Heart left ventricle (tissue), 16 donors: ENCODE measurements around the gene NARF. TPM values are rescaled to one million over a fixed set of nuclear protein-coding genes. Genes with fewer than 3 reads are reported as not detected.

ENCODE experiments used
- ATAC-seq, 4 donors: fragments of 200-7000 bp; cut with Tn5 transposase; one replicate each; pipeline ENCODE4 v1.9.1; 2020 to 2022; ENCODE audit warnings: moderate library complexity in 4 of 4, mild to moderate bottlenecking in 3 of 4, moderate number of reproducible peaks in 1 of 4
- DNase-seq, 5 donors: peaks; one replicate each; pipeline ENCODE4 v3.0.0-alpha.2; 2020
- H3K27ac ChIP-seq, 12 donors: fragments of 200-600 bp; sonication (generic) in 4 of 12; one replicate each; pipeline versions ENCODE4 v1.5.0 to v1.8.0; 2016 to 2022; ENCODE audit warnings: mild to moderate bottlenecking in 2 of 12
- H3K27me3 ChIP-seq, 9 donors: fragments of 200-600 bp; sonication (generic) in 2 of 9; one replicate each; pipeline versions ENCODE4 v1.5.1 to v1.8.0; 2016 to 2022; ENCODE audit warnings: mild to moderate bottlenecking in 3 of 9
- H3K36me3 ChIP-seq, 9 donors: fragments of 200-600 bp; sonication (generic) in 2 of 9; one replicate each; pipeline versions ENCODE4 v1.5.0 to v1.8.0; 2018 to 2022; ENCODE audit warnings: mild to moderate bottlenecking in 2 of 9
- H3K4me1 ChIP-seq, 12 donors: fragments of 200-600 bp; sonication (generic) in 4 of 12; one replicate each; pipeline versions ENCODE4 v1.5.0 to v1.8.0; 2016 to 2022; ENCODE audit warnings: mild to moderate bottlenecking in 3 of 12
- H3K4me3 ChIP-seq, 12 donors: fragments of 200-600 bp; sonication (generic) in 4 of 12; one replicate each; pipeline versions ENCODE4 v1.5.0 to v1.8.0; 2017 to 2022; ENCODE audit warnings: mild to moderate bottlenecking in 9 of 12, moderate library complexity in 4 of 12
- H3K9me3 ChIP-seq, 12 donors: fragments of 200-600 bp; sonication (generic) in 4 of 12; one replicate each; pipeline versions ENCODE4 v1.5.0 to v1.8.0; 2016 to 2022; ENCODE audit warnings: mild to moderate bottlenecking in 1 of 12
- POLR2A ChIP-seq, 2 donors: fragments of 450-650 bp; IDR thresholded peaks; one replicate each; pipeline ENCODE4 v1.6.1; 2017; ENCODE audit warnings: antibody characterized with exemption in 2 of 2, mild to moderate bottlenecking in 2 of 2, moderate library complexity in 2 of 2
- WGBS, 4 donors: extraction: QIAGEN DNeasy Blood & Tissue Kit in 2 of 4; methylation state at CpG; one replicate each; pipeline versions ENCODE4 v1.1.5 to v1.1.7; 2013 to 2018; 5-methylcytosine and 5-hydroxymethylcytosine counted together
- intact Hi-C, 10 donors: fragments of 100-400 bp; cut with DNase I; formaldehyde crosslinking; loops; one replicate each; pipeline versions ENCODE4 v1.11.1 to v1.14.2; 2022
- polyA plus RNA-seq, 2 donors: library from polyadenylated mRNA; stranded (reverse); fragments of 200-250 nt; gene quantifications; one replicate each; pipeline ENCODE4 v1.2.3, GENCODE V29; 2013
- total RNA-seq, 9 donors: library from RNA; depleted of rRNA in 2 of 9; stranded (reverse); fragments of >200 nt in 2 of 9; fragmentation: NEBNext Ultra II Directional in 3 of 9; extraction: Animal tissue kit (Norgen Biotek cat#: 25700) in 3 of 9; gene quantifications; one replicate each; pipeline versions ENCODE4 v1.1.0 to v1.2.4, GENCODE V29; 2016 to 2023
- TF ChIP-seq, protein P1 (sequence below), 12 donors: fragments of 200-600 bp; sonication (generic) in 4 of 12; IDR thresholded peaks; one replicate each; pipeline versions ENCODE4 v1.5.0 to v1.8.0; 2018 to 2022; ENCODE audit warnings: antibody characterized with exemption in 12 of 12, mild to moderate bottlenecking in 5 of 12
- donor health status: ischemic (EF 13 %, LVEDD 7.1; RV severe dilation, severe dysfunction).
- donor health status: healthy with polysubstance abuse.
- donor health status: DM: no; HTN: yes; CAD: no.
- donor health status: DM: no; HTN: no; CAD: no.
- donor health status: ischemic (EF 25% LVEDD 6.9; RV normal size, moderate dysfunction).
- donor health status: ischemic (EF 25% LVEDD 5.7; RV mildly dilated, moderate dysfunction).
- donor health status: healthy.
- donor health status: DM: yes; HTN: yes; CAD: no.
- donor health status: ischemic (EF 35%, LVEDD 5.7; RV mildly dilated, moderate dysfunction).
- donor health status: nonischemic (EF 11% LVEDD 7.7; RV severe dilation, severe dysfunction).
- donor health status: DM: yes; HTN: yes; CAD: no.
- donor health status: PGD.
- donor health status: ischemic (EF 29% LVEDD 5.4; RV normal size, mild dysfunction).
- donor health status: nonischemic (EF 23%, LVEDD 6.1; RV moderate dilation, normal function).

NARF gene
- total and polyA plus RNA-seq, 11 donors, result 48.6 to 111 (median 63.0) TPM

DNA sequence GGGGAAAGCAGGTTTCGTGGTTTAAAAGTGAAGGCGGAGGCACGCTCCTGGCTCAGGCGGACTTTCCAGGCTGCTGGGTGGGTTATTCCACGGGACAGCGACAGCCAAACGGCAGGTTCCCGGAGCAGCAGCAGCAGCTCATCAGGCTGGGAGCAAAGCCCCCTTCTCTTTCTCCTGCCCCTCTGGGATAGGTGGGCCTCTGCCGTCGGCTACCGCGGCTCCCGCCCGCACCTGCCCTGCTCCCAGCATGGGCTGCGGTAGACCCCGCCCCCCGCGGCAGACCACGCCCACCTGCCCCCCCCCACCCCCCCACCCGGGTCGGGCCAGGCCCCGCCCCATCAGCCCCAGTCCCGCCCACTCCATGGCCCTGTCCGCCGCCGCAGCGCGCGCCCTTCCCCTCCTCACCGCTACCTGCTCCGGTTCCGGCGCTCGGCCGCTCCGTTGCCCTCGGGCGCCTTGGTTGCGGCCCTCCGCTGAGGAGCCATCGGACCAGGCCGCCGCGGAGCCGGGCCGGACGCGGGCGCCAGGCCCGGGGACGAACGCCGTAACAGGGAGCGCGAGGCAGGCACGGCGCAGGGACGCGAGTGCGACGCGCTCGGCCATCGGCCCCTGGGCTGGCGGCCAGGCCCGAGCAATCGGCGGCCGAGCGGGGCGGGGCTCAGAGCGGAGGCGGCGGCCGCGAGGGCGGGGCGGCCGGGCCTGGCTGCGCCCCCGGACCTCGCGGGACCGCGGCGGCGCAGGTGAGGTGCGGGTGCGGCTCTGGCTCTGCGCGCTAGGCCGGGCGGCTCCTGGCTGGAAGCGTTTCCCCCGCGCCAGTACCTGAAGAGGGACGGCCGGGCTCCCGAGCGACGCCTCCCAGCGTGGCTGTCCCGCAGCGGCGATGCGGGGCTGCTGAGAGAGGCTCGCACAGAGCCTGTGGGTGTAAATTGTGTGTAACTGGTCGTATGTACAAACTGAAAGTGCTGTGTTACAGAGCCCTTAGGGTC, 40.2 kb upstream of the NARF start, which contains the start of the genes HEXD and OGFOD3:
Gene HEXD (plus strand): TSS at position 347 of the 986 bp plus-strand sequence. CDS start 1,453 bp downstream, outside the sequence.
Gene OGFOD3 (minus strand): TSS at position 586 of the 986 bp plus-strand sequence. CDS start 101 bp downstream, at position 485.
- ATAC-seq (peak; percentile 69 to 97 (median 90)), DNase-seq (peak; percentile 80 to 91 (median 88))
- peak within 1 kb of the TSS; percentile 65 to 98 (median 82) for H3K4me3 ChIP-seq
- peaks cover 0 to 11% (median 0%) of the 10 kb centered on the region in 12 donors for H3K9me3 ChIP-seq
- WGBS, 4 donors, result 1 to 6% (median 1%) methylated on average over 7 to 108 of the region's 108 CpGs
- peaks cover 0 to 21% (median 3%) of the 10 kb centered on the region in 9 donors for H3K36me3 ChIP-seq
- H3K27me3 ChIP-seq, result no peaks in the 10 kb centered on the region
- H3K4me1 ChIP-seq, result peaks cover 3 to 28% (median 19%) of the 10 kb centered on the region in 12 donors
- peak in 1 of 2 donors; percentile 66 for TF ChIP-seq POLR2A (IDR thresholded peaks at IDR 0.05)
- TF ChIP-seq, protein P1, sequence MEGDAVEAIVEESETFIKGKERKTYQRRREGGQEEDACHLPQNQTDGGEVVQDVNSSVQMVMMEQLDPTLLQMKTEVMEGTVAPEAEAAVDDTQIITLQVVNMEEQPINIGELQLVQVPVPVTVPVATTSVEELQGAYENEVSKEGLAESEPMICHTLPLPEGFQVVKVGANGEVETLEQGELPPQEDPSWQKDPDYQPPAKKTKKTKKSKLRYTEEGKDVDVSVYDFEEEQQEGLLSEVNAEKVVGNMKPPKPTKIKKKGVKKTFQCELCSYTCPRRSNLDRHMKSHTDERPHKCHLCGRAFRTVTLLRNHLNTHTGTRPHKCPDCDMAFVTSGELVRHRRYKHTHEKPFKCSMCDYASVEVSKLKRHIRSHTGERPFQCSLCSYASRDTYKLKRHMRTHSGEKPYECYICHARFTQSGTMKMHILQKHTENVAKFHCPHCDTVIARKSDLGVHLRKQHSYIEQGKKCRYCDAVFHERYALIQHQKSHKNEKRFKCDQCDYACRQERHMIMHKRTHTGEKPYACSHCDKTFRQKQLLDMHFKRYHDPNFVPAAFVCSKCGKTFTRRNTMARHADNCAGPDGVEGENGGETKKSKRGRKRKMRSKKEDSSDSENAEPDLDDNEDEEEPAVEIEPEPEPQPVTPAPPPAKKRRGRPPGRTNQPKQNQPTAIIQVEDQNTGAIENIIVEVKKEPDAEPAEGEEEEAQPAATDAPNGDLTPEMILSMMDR (IDR thresholded peaks at IDR 0.05), result peak in 1 of 12 donors; percentile 7
- intact Hi-C loops, result loop anchor here in 4 of 10 donors (2.0 to 5.0 kb wide), 5 partner anchors 31 to 134 kb away; partner anchors contain the start of gene CYBC1 (in 2 of the 4)
- H3K27ac ChIP-seq, result peak within 1 kb of the TSS; percentile 82 to 96 (median 92)

DNA sequence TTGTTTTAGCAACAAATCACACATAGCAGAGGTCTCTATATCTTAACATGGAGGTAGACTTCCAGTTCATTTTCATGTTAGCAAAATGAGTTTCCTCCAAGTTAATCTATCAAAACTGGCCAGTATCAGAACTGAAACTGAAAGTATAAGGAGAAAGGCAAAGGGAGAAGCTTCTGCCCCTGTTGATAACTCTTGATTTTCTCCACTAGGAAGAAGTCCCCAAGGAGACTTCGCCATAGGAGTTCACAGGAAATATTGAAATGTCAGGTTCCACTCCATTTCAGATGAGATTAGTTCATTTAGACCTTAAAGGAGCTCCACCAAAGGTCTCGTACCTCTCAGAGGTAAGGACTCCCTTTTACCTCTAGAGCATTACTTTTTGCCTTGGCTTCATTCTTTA, 39.0 kb upstream of the NARF start:
- Histone ChIP-seq H3K4me3 (peak overlapping the region in 5 of 12 donors; percentile 65 to 94 (median 84)), H3K9me3 (peaks cover 0 to 12% (median 0%) of the 10 kb centered on the region in 12 donors), H3K27ac (peak overlapping the region in 1 of 12 donors; percentile 92), H3K27me3 (no peaks in the 10 kb centered on the region), H3K4me1 (peaks cover 3 to 28% (median 17%) of the 10 kb centered on the region in 12 donors), H3K36me3 (peaks cover 0 to 21% (median 3%) of the 10 kb centered on the region in 9 donors)
- DNase-seq (no peak), ATAC-seq (no peak)
- intact Hi-C loops, result loop anchor here in 4 of 10 donors (2.0 to 5.0 kb wide), 5 partner anchors 29 to 133 kb away; partner anchors contain the start of gene CYBC1 (in 2 of the 4)
- 73 to 83% (median 80%) methylated on average over 2 of the region's 2 CpGs for WGBS, 4 donors
- no peak for TF ChIP-seq POLR2A (IDR thresholded peaks at IDR 0.05)
- TF ChIP-seq, protein P1 (IDR thresholded peaks at IDR 0.05), result no peak

DNA sequence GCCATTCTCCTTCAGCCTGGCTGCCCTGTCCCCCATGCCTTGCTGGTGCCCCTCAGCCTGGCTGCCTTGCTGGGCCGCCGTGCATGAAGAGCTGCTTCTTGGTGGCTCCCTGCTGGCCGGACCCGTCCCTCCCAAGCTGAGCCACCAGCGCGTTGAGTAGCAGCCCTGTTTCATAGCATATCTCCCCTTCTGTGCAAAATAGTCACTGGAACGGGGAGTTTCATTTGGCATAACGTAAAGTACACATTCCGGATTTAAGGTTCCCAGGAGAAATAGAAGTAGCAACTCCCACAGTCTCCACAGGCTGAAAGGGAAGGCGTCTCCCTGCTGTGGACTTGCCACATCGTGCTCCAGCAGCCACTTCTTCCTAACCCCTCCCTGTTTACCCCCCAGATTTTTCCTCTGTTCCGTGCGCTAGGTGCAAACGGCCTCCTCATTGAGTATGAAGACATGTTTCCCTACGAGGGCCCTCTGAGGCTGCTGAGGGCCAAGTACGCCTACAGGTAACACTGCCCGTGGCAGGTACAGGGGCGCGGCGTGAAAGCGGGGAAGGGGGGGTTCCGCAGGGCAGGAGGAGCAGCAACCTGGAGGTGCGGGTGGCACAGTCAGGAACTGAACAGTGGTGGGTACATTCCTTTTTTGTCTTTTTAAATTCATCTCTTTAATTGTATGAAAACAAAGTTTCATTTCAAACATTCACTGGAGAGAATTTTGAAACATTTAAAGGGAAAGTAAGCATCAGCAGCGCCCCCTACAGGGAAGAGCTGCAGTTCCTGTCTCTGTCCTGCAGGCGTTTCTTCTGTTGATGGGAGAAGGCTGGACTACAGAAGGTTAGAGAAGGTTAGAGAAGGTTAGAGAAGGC, 34.3 kb upstream of the NARF start:
- Histone ChIP-seq H3K27ac (no peak overlapping the region), H3K27me3 (no peaks in the 10 kb centered on the region), H3K9me3 (peaks cover 0 to 12% (median 0%) of the 10 kb centered on the region in 12 donors), H3K4me1 (peaks cover 0 to 12% (median 1%) of the 10 kb centered on the region in 12 donors), H3K4me3 (no peak overlapping the region), H3K36me3 (peaks cover 0 to 21% (median 3%) of the 10 kb centered on the region in 9 donors)
- TF ChIP-seq, protein P1 (IDR thresholded peaks at IDR 0.05), result peak in 11 of 12 donors; percentile 24 to 56 (median 46)
- TF ChIP-seq POLR2A (IDR thresholded peaks at IDR 0.05), result no peak
- WGBS, 4 donors, result 74 to 81% (median 80%) methylated on average over 25 of the region's 25 CpGs
- peak in 1 of 4 donors; percentile 22 for ATAC-seq
- intact Hi-C loops, result loop anchor here in 1 of 10 donors (10.0 kb wide), 1 partner anchor 219 kb away; no protein-coding TSS in a partner anchor
- peak in 1 of 5 donors; percentile 25 for DNase-seq
